HepG2 (cell line): ENCODE measurements around the gene ZIK1. TPM values are rescaled to one million over a fixed set of nuclear protein-coding genes. Genes with fewer than 3 reads are reported as not detected.
A peak's percentile ranks its signal among the peaks of the same experiment; 100 is the strongest.

Experiments used
- ARID2 ChIP-seq: sonication (generic); formaldehyde crosslinking; IDR thresholded peaks from 2 replicates; pipeline ENCODE4 v1.8.1; 2022; ENCODE audit warnings: mild to moderate bottlenecking, missing genetic modification reagents, borderline replicate concordance
- BRCA1 ChIP-seq: sonication (generic); formaldehyde crosslinking; IDR thresholded peaks from 2 replicates; pipeline ENCODE4 v1.4.0; 2020; ENCODE audit warnings: missing genetic modification reagents
- GATA4 ChIP-seq: sonication (generic); IDR thresholded peaks from 2 replicates; pipeline ENCODE4 v1.6.1; 2016; ENCODE audit warnings: antibody characterized with exemption, low read depth, borderline replicate concordance
- HES4 ChIP-seq: sonication (generic); formaldehyde crosslinking; IDR thresholded peaks from 2 replicates; pipeline ENCODE4 v1.9.0; 2021; ENCODE audit warnings: mild to moderate bottlenecking, missing genetic modification reagents, borderline replicate concordance
- HMG20A ChIP-seq: IDR thresholded peaks from 2 replicates; pipeline ENCODE4 v1.6.1; 2016; ENCODE audit warnings: borderline replicate concordance
- MYC ChIP-seq: sonication (generic); formaldehyde crosslinking; IDR thresholded peaks from 2 replicates; pipeline ENCODE4 v1.9.0; 2021; ENCODE audit warnings: missing genetic modification reagents, borderline replicate concordance
- SOX6 ChIP-seq, 2 experiments: fragments of 450-650 bp in 1 of 2; sonication (generic) in 1 of 2; formaldehyde crosslinking in 1 of 2; IDR thresholded peaks; 2 replicates each; pipeline versions ENCODE4 v1.4.0 to v1.6.1; 2017 to 2020; ENCODE audit warnings: antibody characterized with exemption in 1 of 2, mild to moderate bottlenecking in 1 of 2, missing genetic modification reagents in 1 of 2
- ZBTB38 ChIP-seq: sonication (generic); formaldehyde crosslinking; IDR thresholded peaks from 2 replicates; pipeline ENCODE4 v1.5.1; 2020; ENCODE audit warnings: mild to moderate bottlenecking, missing genetic modification reagents
- ZFY ChIP-seq: sonication (generic); formaldehyde crosslinking; IDR thresholded peaks from 2 replicates; pipeline ENCODE4 v1.4.0; 2020; ENCODE audit warnings: missing genetic modification reagents
- ZNF367 ChIP-seq: sonication (generic); formaldehyde crosslinking; IDR thresholded peaks from 2 replicates; pipeline ENCODE4 v1.4.0; 2020; ENCODE audit warnings: missing genetic modification reagents, borderline replicate concordance
- ZSCAN22 ChIP-seq: sonication (generic); formaldehyde crosslinking; IDR thresholded peaks from 2 replicates; pipeline ENCODE4 v1.4.0; 2020; ENCODE audit warnings: mild to moderate bottlenecking, missing genetic modification reagents
- polyA plus RNA-seq, 8 experiments: library from polyadenylated mRNA; depleted of rRNA in 3 of 8; stranded (reverse) in 7 of 8; unstranded in 1 of 8; fragments of >200 nt; fragmentation: Illumina TruSeq in 4 of 8; extraction: Trizol in 4 of 8; gene quantifications; 2 replicates each; pipeline versions ENCODE4 v1.2.1 to v1.2.3, GENCODE V29; 2011 to 2016; ENCODE audit warnings: low read depth in 4 of 8, missing spikeins in 1 of 8, mixed read lengths in 1 of 8; ENCODE audit not compliant: insufficient read depth in 1 of 8
- total RNA-seq, 5 experiments: library from RNA; depleted of rRNA; stranded (reverse); fragments of >200 nt; fragmentation: Illumina TruSeq; extraction: Trizol; gene quantifications; 2 replicates each; pipeline ENCODE4 v1.2.3, GENCODE V29; 2016; ENCODE audit warnings: low read depth in 1 of 5
- TF ChIP-seq, protein P1 (sequence below): sonication (generic); formaldehyde crosslinking; IDR thresholded peaks from 2 replicates; pipeline ENCODE4 v1.5.0; 2020; ENCODE audit warnings: mild to moderate bottlenecking, missing genetic modification reagents, borderline replicate concordance
- TF ChIP-seq, protein P2 (sequence below): sonication (generic); formaldehyde crosslinking; IDR thresholded peaks from 2 replicates; pipeline ENCODE4 v1.8.0; 2023; ENCODE audit warnings: mild to moderate bottlenecking, missing genetic modification reagents
- TF ChIP-seq, protein P3 (sequence below): sonication (generic); formaldehyde crosslinking; IDR thresholded peaks from 2 replicates; pipeline ENCODE4 v1.8.1; 2023; ENCODE audit warnings: mild to moderate bottlenecking, inconsistent platforms, moderate library complexity, missing genetic modification reagents, borderline replicate concordance
- TF ChIP-seq, protein P4 (sequence below): sonication (generic); formaldehyde crosslinking; IDR thresholded peaks from 2 replicates; pipeline ENCODE4 v1.4.0; 2020; ENCODE audit warnings: missing genetic modification reagents

The ZIK1 gene
- total and polyA plus RNA-seq, 2 of the 13 experiments (the other 11 are each of a cell fraction or from before 2014, with no cell fraction given): 2.1 to 7.2 TPM

DNA sequence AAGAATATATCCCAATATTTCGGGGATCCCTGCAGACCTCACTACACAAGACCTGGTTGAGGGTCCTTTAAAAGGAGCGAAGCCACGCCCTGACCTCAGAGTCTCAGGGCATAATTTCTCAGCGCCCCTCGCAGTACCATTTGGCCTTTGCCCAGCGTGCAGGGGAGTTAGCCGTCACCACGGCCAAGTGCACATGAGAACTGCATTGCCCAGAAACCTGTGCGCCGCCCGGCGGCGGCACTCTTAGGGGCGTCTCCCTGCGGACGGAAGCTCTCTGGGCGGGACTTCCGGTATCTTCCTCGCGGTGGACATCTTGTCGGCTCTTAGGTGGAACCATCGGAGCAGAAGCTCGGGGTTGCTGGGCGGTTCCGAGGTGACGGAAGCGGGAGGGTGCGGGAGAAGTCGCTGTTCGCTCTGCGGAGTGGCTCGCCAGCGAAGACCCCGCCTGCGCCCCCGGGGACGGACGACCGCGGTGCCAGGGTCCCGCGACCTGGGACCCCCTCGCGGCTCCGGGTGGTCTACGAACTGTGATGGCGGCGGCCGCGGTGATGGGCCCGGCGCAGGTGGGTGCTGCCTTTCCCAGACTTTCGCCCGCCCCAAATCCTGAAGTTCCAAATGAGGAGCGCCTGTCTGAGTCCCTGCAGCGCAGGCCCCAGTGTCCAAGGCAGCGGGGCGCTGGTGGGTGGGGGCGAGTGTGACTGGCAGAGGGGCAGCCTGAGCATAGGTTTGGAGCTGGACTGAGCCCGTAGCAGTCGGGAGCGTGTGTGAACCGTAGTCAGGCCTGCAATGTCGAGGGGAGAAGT lies 30.2 kb downstream of the ZIK1 start, which contains the start of gene ZNF134 (continued):
- TF ChIP-seq, protein P1, sequence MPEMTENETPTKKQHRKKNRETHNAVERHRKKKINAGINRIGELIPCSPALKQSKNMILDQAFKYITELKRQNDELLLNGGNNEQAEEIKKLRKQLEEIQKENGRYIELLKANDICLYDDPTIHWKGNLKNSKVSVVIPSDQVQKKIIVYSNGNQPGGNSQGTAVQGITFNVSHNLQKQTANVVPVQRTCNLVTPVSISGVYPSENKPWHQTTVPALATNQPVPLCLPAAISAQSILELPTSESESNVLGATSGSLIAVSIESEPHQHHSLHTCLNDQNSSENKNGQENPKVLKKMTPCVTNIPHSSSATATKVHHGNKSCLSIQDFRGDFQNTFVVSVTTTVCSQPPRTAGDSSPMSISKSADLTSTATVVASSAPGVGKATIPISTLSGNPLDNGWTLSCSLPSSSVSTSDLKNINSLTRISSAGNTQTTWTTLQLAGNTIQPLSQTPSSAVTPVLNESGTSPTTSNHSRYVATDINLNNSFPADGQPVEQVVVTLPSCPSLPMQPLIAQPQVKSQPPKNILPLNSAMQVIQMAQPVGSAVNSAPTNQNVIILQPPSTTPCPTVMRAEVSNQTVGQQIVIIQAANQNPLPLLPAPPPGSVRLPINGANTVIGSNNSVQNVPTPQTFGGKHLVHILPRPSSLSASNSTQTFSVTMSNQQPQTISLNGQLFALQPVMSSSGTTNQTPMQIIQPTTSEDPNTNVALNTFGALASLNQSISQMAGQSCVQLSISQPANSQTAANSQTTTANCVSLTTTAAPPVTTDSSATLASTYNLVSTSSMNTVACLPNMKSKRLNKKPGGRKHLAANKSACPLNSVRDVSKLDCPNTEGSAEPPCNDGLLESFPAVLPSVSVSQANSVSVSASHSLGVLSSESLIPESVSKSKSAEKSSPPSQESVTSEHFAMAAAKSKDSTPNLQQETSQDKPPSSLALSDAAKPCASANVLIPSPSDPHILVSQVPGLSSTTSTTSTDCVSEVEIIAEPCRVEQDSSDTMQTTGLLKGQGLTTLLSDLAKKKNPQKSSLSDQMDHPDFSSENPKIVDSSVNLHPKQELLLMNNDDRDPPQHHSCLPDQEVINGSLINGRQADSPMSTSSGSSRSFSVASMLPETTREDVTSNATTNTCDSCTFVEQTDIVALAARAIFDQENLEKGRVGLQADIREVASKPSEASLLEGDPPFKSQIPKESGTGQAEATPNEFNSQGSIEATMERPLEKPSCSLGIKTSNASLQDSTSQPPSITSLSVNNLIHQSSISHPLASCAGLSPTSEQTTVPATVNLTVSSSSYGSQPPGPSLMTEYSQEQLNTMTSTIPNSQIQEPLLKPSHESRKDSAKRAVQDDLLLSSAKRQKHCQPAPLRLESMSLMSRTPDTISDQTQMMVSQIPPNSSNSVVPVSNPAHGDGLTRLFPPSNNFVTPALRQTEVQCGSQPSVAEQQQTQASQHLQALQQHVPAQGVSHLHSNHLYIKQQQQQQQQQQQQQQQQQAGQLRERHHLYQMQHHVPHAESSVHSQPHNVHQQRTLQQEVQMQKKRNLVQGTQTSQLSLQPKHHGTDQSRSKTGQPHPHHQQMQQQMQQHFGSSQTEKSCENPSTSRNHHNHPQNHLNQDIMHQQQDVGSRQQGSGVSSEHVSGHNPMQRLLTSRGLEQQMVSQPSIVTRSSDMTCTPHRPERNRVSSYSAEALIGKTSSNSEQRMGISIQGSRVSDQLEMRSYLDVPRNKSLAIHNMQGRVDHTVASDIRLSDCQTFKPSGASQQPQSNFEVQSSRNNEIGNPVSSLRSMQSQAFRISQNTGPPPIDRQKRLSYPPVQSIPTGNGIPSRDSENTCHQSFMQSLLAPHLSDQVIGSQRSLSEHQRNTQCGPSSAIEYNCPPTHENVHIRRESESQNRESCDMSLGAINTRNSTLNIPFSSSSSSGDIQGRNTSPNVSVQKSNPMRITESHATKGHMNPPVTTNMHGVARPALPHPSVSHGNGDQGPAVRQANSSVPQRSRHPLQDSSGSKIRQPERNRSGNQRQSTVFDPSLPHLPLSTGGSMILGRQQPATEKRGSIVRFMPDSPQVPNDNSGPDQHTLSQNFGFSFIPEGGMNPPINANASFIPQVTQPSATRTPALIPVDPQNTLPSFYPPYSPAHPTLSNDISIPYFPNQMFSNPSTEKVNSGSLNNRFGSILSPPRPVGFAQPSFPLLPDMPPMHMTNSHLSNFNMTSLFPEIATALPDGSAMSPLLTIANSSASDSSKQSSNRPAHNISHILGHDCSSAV: no peak
- no peak for TF ChIP-seq GATA4
- TF ChIP-seq, protein P2, sequence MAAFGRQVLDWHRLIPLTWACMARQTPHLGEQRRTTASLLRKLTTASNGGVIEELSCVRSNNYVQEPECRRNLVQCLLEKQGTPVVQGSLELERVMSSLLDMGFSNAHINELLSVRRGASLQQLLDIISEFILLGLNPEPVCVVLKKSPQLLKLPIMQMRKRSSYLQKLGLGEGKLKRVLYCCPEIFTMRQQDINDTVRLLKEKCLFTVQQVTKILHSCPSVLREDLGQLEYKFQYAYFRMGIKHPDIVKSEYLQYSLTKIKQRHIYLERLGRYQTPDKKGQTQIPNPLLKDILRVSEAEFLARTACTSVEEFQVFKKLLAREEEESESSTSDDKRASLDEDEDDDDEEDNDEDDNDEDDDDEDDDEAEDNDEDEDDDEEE (CRISPR knock-in tag): peak; percentile 14
- peak; percentile 61; the same call in 1 of the 2 replicates for TF ChIP-seq MYC (CRISPR knock-in tag)
- no peak; the same call in 1 of the 2 replicates for TF ChIP-seq ZNF367 (CRISPR knock-in tag)
- no peak for TF ChIP-seq BRCA1
- TF ChIP-seq, protein P3, sequence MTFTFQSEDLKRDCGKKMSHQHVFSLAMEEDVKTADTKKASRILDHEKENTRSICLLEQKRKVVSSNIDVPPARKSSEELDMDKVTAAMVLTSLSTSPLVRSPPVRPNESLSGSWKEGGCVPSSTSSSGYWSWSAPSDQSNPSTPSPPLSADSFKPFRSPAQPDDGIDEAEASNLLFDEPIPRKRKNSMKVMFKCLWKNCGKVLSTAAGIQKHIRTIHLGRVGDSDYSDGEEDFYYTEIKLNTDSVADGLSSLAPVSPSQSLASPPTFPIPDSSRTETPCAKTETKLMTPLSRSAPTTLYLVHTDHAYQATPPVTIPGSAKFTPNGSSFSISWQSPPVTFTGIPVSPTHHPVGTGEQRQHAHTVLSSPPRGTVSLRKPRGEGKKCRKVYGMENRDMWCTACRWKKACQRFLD (CRISPR knock-in tag): peak; percentile 79; the same call in 1 of the 2 replicates
- TF ChIP-seq SOX6 (IDR thresholded peaks at IDR 0.05): no peak
- peak; percentile 47; the same call in 1 of the 2 replicates for TF ChIP-seq SOX6 (CRISPR knock-in tag; IDR thresholded peaks at IDR 0.05)
- no peak for TF ChIP-seq HES4
- TF ChIP-seq HMG20A (CRISPR knock-in tag): no peak
- TF ChIP-seq ZBTB38 (CRISPR knock-in tag): peak; percentile 36
- TF ChIP-seq ARID2 (CRISPR knock-in tag): 0 out of 2 replicates have a peak, but pooled peaks have one; percentile 31
- peak; percentile 56; the same call in 1 of the 2 replicates for TF ChIP-seq ZSCAN22
- peak; percentile 75 for TF ChIP-seq ZFY (CRISPR knock-in tag)
- TF ChIP-seq, protein P4, sequence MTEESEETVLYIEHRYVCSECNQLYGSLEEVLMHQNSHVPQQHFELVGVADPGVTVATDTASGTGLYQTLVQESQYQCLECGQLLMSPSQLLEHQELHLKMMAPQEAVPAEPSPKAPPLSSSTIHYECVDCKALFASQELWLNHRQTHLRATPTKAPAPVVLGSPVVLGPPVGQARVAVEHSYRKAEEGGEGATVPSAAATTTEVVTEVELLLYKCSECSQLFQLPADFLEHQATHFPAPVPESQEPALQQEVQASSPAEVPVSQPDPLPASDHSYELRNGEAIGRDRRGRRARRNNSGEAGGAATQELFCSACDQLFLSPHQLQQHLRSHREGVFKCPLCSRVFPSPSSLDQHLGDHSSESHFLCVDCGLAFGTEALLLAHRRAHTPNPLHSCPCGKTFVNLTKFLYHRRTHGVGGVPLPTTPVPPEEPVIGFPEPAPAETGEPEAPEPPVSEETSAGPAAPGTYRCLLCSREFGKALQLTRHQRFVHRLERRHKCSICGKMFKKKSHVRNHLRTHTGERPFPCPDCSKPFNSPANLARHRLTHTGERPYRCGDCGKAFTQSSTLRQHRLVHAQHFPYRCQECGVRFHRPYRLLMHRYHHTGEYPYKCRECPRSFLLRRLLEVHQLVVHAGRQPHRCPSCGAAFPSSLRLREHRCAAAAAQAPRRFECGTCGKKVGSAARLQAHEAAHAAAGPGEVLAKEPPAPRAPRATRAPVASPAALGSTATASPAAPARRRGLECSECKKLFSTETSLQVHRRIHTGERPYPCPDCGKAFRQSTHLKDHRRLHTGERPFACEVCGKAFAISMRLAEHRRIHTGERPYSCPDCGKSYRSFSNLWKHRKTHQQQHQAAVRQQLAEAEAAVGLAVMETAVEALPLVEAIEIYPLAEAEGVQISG (CRISPR knock-in tag): peak; percentile 89
